T-helper 2 cell (primary cell): ENCODE data around the gene C3orf20.

Experiments
- DNase-seq, 5 experiments: peaks; one replicate each; pipeline versions ENCODE4 v3.0.0 to v3.0.0-alpha.2; 2012 to 2022
- total RNA-seq, 2 donors: gene quantifications; one replicate each; lab custom pipeline; 2026; lab: John Stamatoyannopoulos, UW

Gene C3orf20
- 1.5 to 2.5 reads per million in 2 donors for total RNA-seq

GRCh38 chr3:14674841-14675240 is at the start of gene C3orf20:
Gene C3orf20 (plus strand): TSS chr3:14675141. CDS start chr3:14682714, 7,573 bp downstream.
- DNase-seq = no peak

GRCh38 chr3:14625443-14625842 is 49.5 kb upstream of the C3orf20 start:
- DNase-seq = no peak

- DNase-seq = no peak
Observed at GRCh38 chr3:14627815-14628214, 47.1 kb upstream of the C3orf20 start.

- DNase-seq = no peak
Observed at GRCh38 chr3:14628406-14628805, 46.5 kb upstream of the C3orf20 start.

GRCh38 chr3:14630404-14631100 is 44.4 kb upstream of the C3orf20 start:
- DNase-seq = no peak

- no peak for DNase-seq
Observed at GRCh38 chr3:14631101-14631497, 43.8 kb upstream of the C3orf20 start.

GRCh38 chr3:14631687-14632441 is 43.1 kb upstream of the C3orf20 start:
- DNase-seq = no peak

GRCh38 chr3:14632442-14632930 is 42.5 kb upstream of the C3orf20 start:
- DNase-seq = no peak

- no peak for DNase-seq
Observed at GRCh38 chr3:14633417-14633816, 41.5 kb upstream of the C3orf20 start.

GRCh38 chr3:14633819-14634424 is 41.0 kb upstream of the C3orf20 start:
- DNase-seq = peak; percentile 20 to 70 (median 34)

GRCh38 chr3:14634763-14635400 is 40.1 kb upstream of the C3orf20 start:
- DNase-seq = no peak

GRCh38 chr3:14636496-14637087 is 38.3 kb upstream of the C3orf20 start:
- no peak for DNase-seq

GRCh38 chr3:14640157-14640562 is 34.8 kb upstream of the C3orf20 start:
- no peak for DNase-seq

- DNase-seq = no peak
Observed at GRCh38 chr3:14640734-14641133, 34.2 kb upstream of the C3orf20 start.

GRCh38 chr3:14641346-14641745 is 33.6 kb upstream of the C3orf20 start:
- DNase-seq = no peak

GRCh38 chr3:14645453-14645852 is 29.5 kb upstream of the C3orf20 start:
- no peak for DNase-seq

GRCh38 chr3:14646131-14646573 is 28.8 kb upstream of the C3orf20 start:
- DNase-seq = no peak

- no peak for DNase-seq
Observed at GRCh38 chr3:14646589-14647413, 28.1 kb upstream of the C3orf20 start.

GRCh38 chr3:14647976-14648955 is 26.7 kb upstream of the C3orf20 start:
- DNase-seq = no peak

- no peak for DNase-seq
Observed at GRCh38 chr3:14649466-14649865, 25.5 kb upstream of the C3orf20 start.
